Pancreas (tissue), 10 donors: ENCODE measurements around the gene GDF10. TPM values are rescaled to one million over a fixed set of nuclear protein-coding genes. Genes with fewer than 3 reads are reported as not detected.

ENCODE experiments used
- ATAC-seq, 4 donors: fragments of 200-7000 bp; cut with Tn5 transposase; one replicate each; pipeline versions ENCODE4 v1.8.0 to v1.9.1; 2020; ENCODE audit warnings: mild to moderate bottlenecking in 4 of 4, moderate library complexity in 4 of 4
- DNase-seq, 6 donors: peaks; one replicate each; pipeline ENCODE4 v3.0.0-alpha.2; 2020
- FAIRE-seq: peaks from 2 replicates; lab custom pipeline; 2012; peaks lifted over from hg19 to GRCh38; lab: Jason Lieb, UNC
- H3K27ac ChIP-seq, 4 donors: fragments of 200-600 bp; sonication (generic); 1 replicate in 3 of 4; 2 replicates in 1 of 4; pipeline versions ENCODE4 v1.5.0 to v1.8.0; 2020
- H3K27me3 ChIP-seq, 4 donors: fragments of 200-600 bp; one replicate each; pipeline ENCODE4 v1.8.0; 2021
- H3K36me3 ChIP-seq, 3 donors: fragments of 200-600 bp; sonication (generic) in 1 of 3; one replicate each; pipeline versions ENCODE4 v1.5.0 to v1.8.0; 2020 to 2021
- H3K4me1 ChIP-seq, 3 donors: fragments of 200-600 bp; one replicate each; pipeline ENCODE4 v1.8.0; 2021
- H3K4me3 ChIP-seq, 4 donors: fragments of 200-600 bp; sonication (generic) in 2 of 4; one replicate each; pipeline versions ENCODE4 v1.5.0 to v1.8.0; 2020 to 2021
- H3K9me3 ChIP-seq, 4 donors: fragments of 200-600 bp; one replicate each; pipeline ENCODE4 v1.8.0; 2021
- WGBS, 2 donors: extraction: QIAGEN DNeasy Blood & Tissue Kit; methylation state at CpG; one replicate each; pipeline ENCODE4 v1.1.7; 2013; 5-methylcytosine and 5-hydroxymethylcytosine counted together
- intact Hi-C, 3 donors: fragments of 100-400 bp; cut with DNase I; formaldehyde crosslinking; loops; one replicate each; pipeline versions ENCODE4 v1.11.1 to v1.14.2; 2022
- polyA plus RNA-seq, 2 donors: library from polyadenylated mRNA; stranded (reverse); fragments of 200-250 nt; gene quantifications; one replicate each; pipeline ENCODE4 v1.2.3, GENCODE V29; 2013
- total RNA-seq, 6 donors: library from RNA; stranded (reverse); fragmentation: NEBNext Ultra II Directional in 4 of 6; extraction: Animal tissue kit (Norgen Biotek cat#: 25700) in 4 of 6; gene quantifications; one replicate each; pipeline versions ENCODE4 v1.2.1 to v1.2.4, GENCODE V29; 2021 to 2023
- TF ChIP-seq, protein P1 (sequence below), 4 donors: fragments of 200-600 bp; sonication (generic) in 3 of 4; IDR thresholded peaks; one replicate each; pipeline versions ENCODE4 v1.5.0 to v1.8.0; 2021; ENCODE audit warnings: antibody characterized with exemption in 4 of 4
- donor health status: healthy with polysubstance abuse.
- donor health status: DM: no; HTN: no; CAD: no; lungs with moderate emphysema.
- donor health status: DM: no; HTN: no; CAD: no.
- donor health status: control.
- donor health status: control.
- donor health status: Bipolar disorder and iron deficiency.
- donor health status: DM: yes; HTN: yes; CAD: no.
- donor health status: DM: no; HTN: no; CAD: no.
- donor health status: DM: no; HTN: no; CAD: no.
- donor health status: DM: yes; HTN: yes; CAD: no.

The GDF10 gene
- total and polyA plus RNA-seq, 8 donors, result 2.0 to 13.7 (median 8.8) TPM

DNA sequence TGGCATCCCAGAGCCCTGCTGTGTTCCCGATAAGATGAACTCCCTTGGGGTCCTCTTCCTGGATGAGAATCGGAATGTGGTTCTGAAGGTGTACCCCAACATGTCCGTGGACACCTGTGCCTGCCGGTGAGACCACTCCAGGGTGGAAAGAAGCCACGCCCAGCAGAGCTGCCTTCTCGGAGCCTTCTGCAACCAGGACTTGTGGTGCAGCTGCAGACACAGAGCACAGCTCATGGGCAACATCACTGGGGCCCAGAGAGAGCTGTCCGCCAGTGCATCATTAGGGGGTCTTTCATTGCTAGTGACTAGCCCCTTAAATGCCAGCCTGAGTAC is 12.6 kb downstream of the GDF10 start:
- ATAC-seq, result no peak
- Histone ChIP-seq H3K4me3 (no peak overlapping the region), H3K4me1 (peaks cover 13 to 20% (median 16%) of the 10 kb centered on the region in 3 donors), H3K9me3 (no peaks in the 10 kb centered on the region), H3K27me3 (no peaks in the 10 kb centered on the region), H3K27ac (no peak overlapping the region), H3K36me3 (peaks cover 0 to 5% (median 5%) of the 10 kb centered on the region in 3 donors)
- no peak for DNase-seq
- FAIRE-seq, result no peak
- WGBS, 2 donors, result 75 to 77% methylated on average over 7 of the region's 7 CpGs
- TF ChIP-seq, protein P1, sequence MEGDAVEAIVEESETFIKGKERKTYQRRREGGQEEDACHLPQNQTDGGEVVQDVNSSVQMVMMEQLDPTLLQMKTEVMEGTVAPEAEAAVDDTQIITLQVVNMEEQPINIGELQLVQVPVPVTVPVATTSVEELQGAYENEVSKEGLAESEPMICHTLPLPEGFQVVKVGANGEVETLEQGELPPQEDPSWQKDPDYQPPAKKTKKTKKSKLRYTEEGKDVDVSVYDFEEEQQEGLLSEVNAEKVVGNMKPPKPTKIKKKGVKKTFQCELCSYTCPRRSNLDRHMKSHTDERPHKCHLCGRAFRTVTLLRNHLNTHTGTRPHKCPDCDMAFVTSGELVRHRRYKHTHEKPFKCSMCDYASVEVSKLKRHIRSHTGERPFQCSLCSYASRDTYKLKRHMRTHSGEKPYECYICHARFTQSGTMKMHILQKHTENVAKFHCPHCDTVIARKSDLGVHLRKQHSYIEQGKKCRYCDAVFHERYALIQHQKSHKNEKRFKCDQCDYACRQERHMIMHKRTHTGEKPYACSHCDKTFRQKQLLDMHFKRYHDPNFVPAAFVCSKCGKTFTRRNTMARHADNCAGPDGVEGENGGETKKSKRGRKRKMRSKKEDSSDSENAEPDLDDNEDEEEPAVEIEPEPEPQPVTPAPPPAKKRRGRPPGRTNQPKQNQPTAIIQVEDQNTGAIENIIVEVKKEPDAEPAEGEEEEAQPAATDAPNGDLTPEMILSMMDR (IDR thresholded peaks at IDR 0.05), result no peak
- intact Hi-C loops, result loop anchor here in 2 of 3 donors (5.0 to 10.0 kb wide), 2 partner anchors 265 to 288 kb away; no protein-coding TSS in a partner anchor

DNA sequence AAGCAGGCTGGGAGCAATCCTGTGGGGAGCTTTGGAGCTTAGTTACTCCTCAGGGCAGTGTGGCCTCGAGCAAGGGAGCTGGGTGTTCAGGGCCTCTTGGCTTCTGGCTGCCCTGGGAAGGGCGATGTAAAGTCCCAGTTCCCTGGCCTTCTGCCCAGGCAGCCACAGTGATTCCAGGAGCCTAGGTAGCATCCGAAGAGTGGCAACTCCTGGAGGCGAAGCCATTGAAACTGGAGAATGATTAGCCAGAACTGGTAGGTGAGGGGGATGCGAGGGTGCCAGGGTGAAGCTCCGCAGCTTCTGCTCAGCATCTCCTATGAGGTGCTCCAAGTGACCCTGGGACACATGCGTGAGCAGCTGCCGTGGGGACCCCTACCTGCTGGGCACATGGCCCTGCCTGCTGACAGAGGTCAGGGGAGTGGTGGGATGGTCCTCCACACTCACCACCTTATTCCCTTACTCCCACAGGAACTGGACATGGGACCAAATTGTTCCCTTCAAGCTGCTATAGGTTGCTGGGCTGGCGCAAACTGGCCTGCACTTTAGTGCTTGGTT is 14.5 kb downstream of the GDF10 start:
- Histone ChIP-seq H3K27me3 (no peaks in the 10 kb centered on the region), H3K4me3 (no peak overlapping the region), H3K27ac (no peak overlapping the region), H3K4me1 (peaks cover 13 to 15% (median 14%) of the 10 kb centered on the region in 3 donors), H3K9me3 (no peaks in the 10 kb centered on the region), H3K36me3 (peaks cover 0 to 5% (median 5%) of the 10 kb centered on the region in 3 donors)
- 65 to 86% methylated on average over 9 of the region's 9 CpGs for WGBS, 2 donors
- intact Hi-C loops, result loop anchor here in 2 of 3 donors (5.0 to 10.0 kb wide), 2 partner anchors 267 to 290 kb away; no protein-coding TSS in a partner anchor
- DNase-seq (no peak), ATAC-seq (no peak), FAIRE-seq (no peak)
- TF ChIP-seq, protein P1 (IDR thresholded peaks at IDR 0.05), result no peak

DNA sequence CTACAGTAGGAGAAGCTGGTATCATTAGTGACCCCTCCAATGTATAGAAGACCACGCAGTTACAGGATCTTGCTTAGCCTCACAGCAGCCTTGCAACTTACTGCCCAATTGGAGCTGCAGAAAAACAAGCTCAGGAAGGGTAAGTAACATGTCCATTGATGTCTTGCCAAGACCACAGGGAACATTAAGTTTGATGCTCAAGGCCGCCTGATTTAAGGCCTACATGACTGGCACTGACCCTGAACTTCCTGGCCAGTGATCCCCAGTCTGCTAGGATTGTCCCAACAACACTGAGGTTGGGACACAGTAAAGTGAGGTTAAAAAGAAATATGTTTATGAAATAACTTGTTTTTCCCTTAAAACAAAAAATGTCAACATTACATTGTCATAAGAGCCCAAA is 15.4 kb downstream of the GDF10 start:
- TF ChIP-seq, protein P1 (IDR thresholded peaks at IDR 0.05), result no peak
- H3K27ac ChIP-seq, result no peak overlapping the region
- DNase-seq (no peak), FAIRE-seq (no peak), ATAC-seq (no peak)
- no peaks in the 10 kb centered on the region for H3K9me3 ChIP-seq
- peaks cover 0 to 5% (median 5%) of the 10 kb centered on the region in 3 donors for H3K36me3 ChIP-seq
- H3K27me3 ChIP-seq, result no peaks in the 10 kb centered on the region
- intact Hi-C loops, result loop anchor here in 1 of 3 donors (10.0 kb wide), 1 partner anchor 291 kb away; no protein-coding TSS in a partner anchor
- 78 to 85% methylated on average over 2 of the region's 2 CpGs for WGBS, 2 donors
- H3K4me1 ChIP-seq, result peaks cover 9 to 14% (median 11%) of the 10 kb centered on the region in 3 donors
- no peak overlapping the region for H3K4me3 ChIP-seq

DNA sequence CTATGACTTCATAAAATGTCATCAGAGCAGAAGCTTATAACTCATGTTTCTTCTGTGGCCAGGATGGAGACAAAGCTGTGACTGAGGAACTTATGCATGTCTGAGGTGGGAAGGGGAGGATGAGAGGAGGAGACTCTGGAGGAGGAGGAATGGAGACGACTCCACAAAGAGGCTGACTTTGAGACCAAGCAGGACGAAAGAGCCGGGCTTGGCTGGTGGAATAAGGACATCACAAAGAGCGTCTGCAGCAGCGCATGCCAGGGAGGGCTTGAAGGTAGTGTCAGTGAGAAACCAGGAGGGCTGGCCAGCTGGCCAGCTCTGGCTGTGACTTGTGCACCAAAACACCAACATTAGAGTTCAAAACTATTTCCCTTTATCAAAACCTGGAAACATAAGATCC is 16.1 kb downstream of the GDF10 start:
- H3K4me1 ChIP-seq, result peaks cover 2 to 7% (median 4%) of the 10 kb centered on the region in 3 donors
- FAIRE-seq, result no peak
- WGBS, 2 donors, result 82 to 88% methylated on average over 5 of the region's 5 CpGs
- intact Hi-C loops, result loop anchor here in 1 of 3 donors (10.0 kb wide), 1 partner anchor 291 kb away; no protein-coding TSS in a partner anchor
- peaks cover 0 to 5% (median 5%) of the 10 kb centered on the region in 3 donors for H3K36me3 ChIP-seq
- no peaks in the 10 kb centered on the region for H3K27me3 ChIP-seq
- H3K4me3 ChIP-seq, result no peak overlapping the region
- no peak for ATAC-seq
- H3K9me3 ChIP-seq, result no peaks in the 10 kb centered on the region
- no peak for DNase-seq
- TF ChIP-seq, protein P1 (IDR thresholded peaks at IDR 0.05), result no peak
- no peak overlapping the region for H3K27ac ChIP-seq

DNA sequence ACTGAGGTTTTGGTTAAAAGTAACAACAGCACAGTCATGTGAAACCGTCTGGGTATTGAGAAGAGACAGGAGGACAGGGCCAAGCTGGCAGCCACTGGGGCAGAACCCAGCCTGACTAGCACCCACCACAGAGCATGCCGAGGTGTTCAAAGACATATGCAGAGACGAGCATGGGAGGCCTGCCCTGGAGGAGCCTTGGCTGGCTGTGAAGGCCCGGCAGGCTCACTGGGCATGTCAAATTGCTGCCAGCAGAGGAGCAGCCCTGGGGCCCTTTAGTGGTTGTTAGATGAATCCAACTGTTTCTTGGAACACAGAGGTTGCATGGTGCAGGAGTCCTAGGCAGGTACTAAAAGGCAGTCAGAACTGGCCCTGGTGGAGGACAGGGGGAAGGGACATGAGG is 17.3 kb downstream of the GDF10 start:
- TF ChIP-seq, protein P1 (IDR thresholded peaks at IDR 0.05), result no peak
- Histone ChIP-seq H3K9me3 (no peaks in the 10 kb centered on the region), H3K27me3 (no peaks in the 10 kb centered on the region), H3K4me1 (no peaks in the 10 kb centered on the region), H3K36me3 (peaks cover 0 to 5% (median 5%) of the 10 kb centered on the region in 3 donors), H3K27ac (no peak overlapping the region), H3K4me3 (no peak overlapping the region)
- DNase-seq (no peak), ATAC-seq (no peak), FAIRE-seq (no peak)
- intact Hi-C loops, result loop anchor here in 1 of 3 donors (10.0 kb wide), 1 partner anchor 292 kb away; no protein-coding TSS in a partner anchor
- 76 to 86% methylated on average over 4 of the region's 4 CpGs for WGBS, 2 donors
